Osteocyte (in vitro differentiated cells): ENCODE results near the gene BOLA3. TPM values are rescaled to one million over a fixed set of nuclear protein-coding genes. Genes with fewer than 3 reads are reported as not detected.

Experiments
- DNase-seq: peaks from one replicate; pipeline ENCODE4 v3.0.0; 2021; ENCODE audit warnings: mixed read lengths; ENCODE audit not compliant: unreplicated experiment; ENCODE audit errors: extremely low spot score
- H3K27ac Mint-ChIP-seq: one replicate; pipeline ENCODE4 v1.8.0; 2021; ENCODE audit warnings: mild to moderate bottlenecking, mixed read lengths; ENCODE audit not compliant: unreplicated experiment
- H3K27me3 Mint-ChIP-seq: one replicate; pipeline ENCODE4 v1.8.0; 2021; ENCODE audit warnings: mixed read lengths; ENCODE audit not compliant: unreplicated experiment
- H3K36me3 Mint-ChIP-seq: one replicate; pipeline ENCODE4 v1.8.0; 2021; ENCODE audit warnings: mixed read lengths; ENCODE audit not compliant: unreplicated experiment
- H3K4me1 Mint-ChIP-seq: one replicate; pipeline ENCODE4 v1.8.0; 2021; ENCODE audit warnings: mixed read lengths; ENCODE audit not compliant: unreplicated experiment
- H3K4me3 Mint-ChIP-seq: one replicate; pipeline ENCODE4 v1.8.0; 2021; ENCODE audit warnings: mild to moderate bottlenecking, moderate library complexity, mixed read lengths; ENCODE audit not compliant: unreplicated experiment
- H3K9me3 Mint-ChIP-seq: one replicate; pipeline ENCODE4 v1.8.0; 2021; ENCODE audit warnings: mixed read lengths; ENCODE audit not compliant: unreplicated experiment
- CTCF ChIP-seq: fragments of 200-600 bp; sonication (generic); IDR thresholded peaks from 2 replicates; pipeline ENCODE4 v1.5.0; 2021; ENCODE audit warnings: antibody characterized with exemption, mild to moderate bottlenecking, moderate library complexity
- total RNA-seq: library from RNA; stranded (reverse); gene quantifications from 2 replicates; pipeline ENCODE4 v1.2.1, GENCODE V29; 2021

BOLA3 gene
- total RNA-seq, 1 donor from 2014 or later = 23.1 TPM

GRCh38 chr2:74107071-74107470 is 40.6 kb downstream of the BOLA3 start:
- H3K27ac Mint-ChIP-seq = no peak overlapping the region
- TF ChIP-seq CTCF = no peak
- no peaks in the 10 kb centered on the region for H3K27me3 Mint-ChIP-seq
- H3K4me1 Mint-ChIP-seq = no peaks in the 10 kb centered on the region
- H3K9me3 Mint-ChIP-seq = no peaks in the 10 kb centered on the region
- peaks cover 13% of the 10 kb centered on the region for H3K36me3 Mint-ChIP-seq
- no peak for DNase-seq
- no peak overlapping the region for H3K4me3 Mint-ChIP-seq

GRCh38 chr2:74105413-74105812 is 42.3 kb downstream of the BOLA3 start:
- H3K9me3 Mint-ChIP-seq = no peaks in the 10 kb centered on the region

DNA sequence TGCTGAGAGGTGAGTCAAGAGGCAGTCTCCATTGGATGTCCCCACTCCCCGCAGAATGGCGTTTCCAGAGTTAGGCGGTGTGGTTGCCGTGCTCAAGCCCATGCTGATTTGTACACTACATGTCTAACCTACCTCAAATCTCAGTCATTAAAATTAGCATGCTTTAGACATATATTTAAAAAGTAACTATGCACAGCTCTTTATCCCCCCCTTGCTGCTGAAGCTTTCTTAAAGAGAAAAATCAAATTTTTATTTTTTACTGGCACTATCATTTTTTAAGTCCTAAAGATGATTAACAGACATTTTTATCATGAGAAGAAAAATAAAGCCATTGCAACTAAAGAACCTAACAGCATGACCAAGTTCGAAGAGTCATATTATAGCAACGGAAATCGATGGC is 42.9 kb downstream of the BOLA3 start:
- H3K27ac Mint-ChIP-seq = no peak overlapping the region
- no peaks in the 10 kb centered on the region for H3K27me3 Mint-ChIP-seq
- DNase-seq = no peak
- no peak overlapping the region for H3K4me3 Mint-ChIP-seq
- H3K36me3 Mint-ChIP-seq = peaks cover 29% of the 10 kb centered on the region
- TF ChIP-seq CTCF = peak; percentile 41
- no peaks in the 10 kb centered on the region for H3K9me3 Mint-ChIP-seq
- H3K4me1 Mint-ChIP-seq = no peaks in the 10 kb centered on the region

More at GRCh38 chr2:74105413-74105812, 42.3 kb downstream of the BOLA3 start:
- DNase-seq = no peak
- Mint-ChIP-seq H3K27me3 (no peaks in the 10 kb centered on the region), H3K36me3 (peaks cover 27% of the 10 kb centered on the region), H3K4me1 (no peaks in the 10 kb centered on the region), H3K27ac (no peak overlapping the region), H3K4me3 (no peak overlapping the region)
- TF ChIP-seq CTCF = no peak

DNA sequence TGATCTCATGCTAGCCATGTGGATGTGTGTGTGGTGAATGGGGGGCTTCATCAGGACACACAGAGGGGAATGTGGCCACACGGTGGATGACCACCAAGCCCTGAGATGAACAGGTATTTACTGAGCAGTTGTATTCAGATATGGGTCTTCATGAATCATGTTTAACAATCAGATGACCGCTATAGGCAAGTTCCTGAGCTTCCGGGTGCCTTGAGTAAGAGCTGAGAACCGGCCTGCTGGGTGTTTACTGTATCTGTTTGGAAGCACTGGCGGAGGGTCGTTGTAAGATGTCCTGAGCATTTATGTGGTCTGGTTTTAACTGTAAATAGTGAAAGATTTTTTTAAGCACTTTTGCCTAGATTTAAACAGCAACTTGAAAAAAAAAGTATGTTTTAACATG is 43.9 kb downstream of the BOLA3 start:
- H3K27ac Mint-ChIP-seq = no peak overlapping the region
- no peak for TF ChIP-seq CTCF
- H3K4me1 Mint-ChIP-seq = no peaks in the 10 kb centered on the region
- H3K4me3 Mint-ChIP-seq = no peak overlapping the region
- no peaks in the 10 kb centered on the region for H3K27me3 Mint-ChIP-seq
- H3K36me3 Mint-ChIP-seq = peaks cover 37% of the 10 kb centered on the region
- DNase-seq = no peak
- H3K9me3 Mint-ChIP-seq = no peaks in the 10 kb centered on the region

DNA sequence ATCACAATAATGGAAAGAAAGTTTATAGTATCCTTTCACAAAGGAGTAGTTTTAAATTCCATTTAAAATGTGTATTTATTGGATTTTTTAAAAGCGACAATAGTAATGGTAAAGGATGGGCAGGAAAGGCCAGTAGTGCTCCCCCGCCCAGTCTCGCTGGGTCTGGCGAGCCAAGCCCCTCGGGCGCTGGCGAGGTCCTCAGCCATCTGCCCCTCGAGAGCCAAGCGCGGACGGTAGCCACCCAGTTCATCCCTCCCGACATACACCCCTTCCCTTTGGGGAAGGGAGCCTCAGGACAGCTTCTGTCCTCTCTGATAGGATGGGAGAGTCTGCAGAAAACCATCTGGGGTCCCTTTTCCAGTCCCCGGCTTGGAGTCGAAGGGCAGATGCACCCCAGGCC is 45.2 kb downstream of the BOLA3 start:
- TF ChIP-seq CTCF = no peak
- no peaks in the 10 kb centered on the region for H3K9me3 Mint-ChIP-seq

More for the DNA sequence above, 45.2 kb downstream of the BOLA3 start:
- Mint-ChIP-seq H3K36me3 (peaks cover 39% of the 10 kb centered on the region), H3K4me1 (no peaks in the 10 kb centered on the region), H3K27me3 (no peaks in the 10 kb centered on the region), H3K4me3 (no peak overlapping the region), H3K27ac (no peak overlapping the region)
- no peak for DNase-seq
